OCI-LY7 (cell line): ENCODE data around the gene PWWP2B.

Experiments used
- EZH2phosphoT487 ChIP-seq: fragments of 200-600 bp; sonication (generic); IDR thresholded peaks from 2 replicates; pipeline ENCODE4 v1.6.1; 2018; ENCODE audit warnings: low read depth, borderline replicate concordance, mild to moderate bottlenecking, mixed run types, antibody characterized with exemption, low read length, moderate library complexity, mixed read lengths
- TF ChIP-seq, protein P1 (sequence below): fragments of 200-600 bp; sonication (generic); conservative IDR thresholded peaks from 2 replicates; pipeline ENCODE4 v1.5.1; 2014; ENCODE audit warnings: mild to moderate bottlenecking, antibody characterized with exemption, low read length, moderate library complexity, mixed read lengths

DNA sequence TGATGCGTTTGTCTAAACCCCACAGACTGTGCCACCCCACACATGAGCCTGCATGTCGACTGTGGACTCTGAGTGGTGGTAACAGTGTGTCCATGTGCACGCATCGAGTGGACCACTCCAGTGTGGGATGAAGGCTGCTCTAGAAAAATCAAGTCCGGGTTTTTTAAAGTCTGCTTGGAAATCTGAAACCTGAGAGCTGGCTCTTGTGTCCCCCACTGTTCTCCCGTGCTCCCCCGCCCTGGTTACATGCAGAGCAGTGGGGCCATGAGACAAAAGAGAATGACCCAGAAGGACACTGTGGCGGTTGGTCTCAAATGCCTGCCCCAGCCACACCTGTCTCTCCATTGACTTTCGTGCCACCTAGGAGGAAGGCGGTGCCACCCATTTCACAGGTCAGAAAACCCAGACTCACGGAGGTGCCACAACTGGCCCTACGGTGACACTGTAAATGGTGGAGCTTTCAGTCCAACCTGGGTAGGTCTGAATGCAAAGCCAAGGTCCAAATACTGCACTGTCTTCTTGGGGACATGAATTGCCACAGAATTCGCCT is 27.3 kb upstream of the PWWP2B start:
- TF ChIP-seq, protein P1, sequence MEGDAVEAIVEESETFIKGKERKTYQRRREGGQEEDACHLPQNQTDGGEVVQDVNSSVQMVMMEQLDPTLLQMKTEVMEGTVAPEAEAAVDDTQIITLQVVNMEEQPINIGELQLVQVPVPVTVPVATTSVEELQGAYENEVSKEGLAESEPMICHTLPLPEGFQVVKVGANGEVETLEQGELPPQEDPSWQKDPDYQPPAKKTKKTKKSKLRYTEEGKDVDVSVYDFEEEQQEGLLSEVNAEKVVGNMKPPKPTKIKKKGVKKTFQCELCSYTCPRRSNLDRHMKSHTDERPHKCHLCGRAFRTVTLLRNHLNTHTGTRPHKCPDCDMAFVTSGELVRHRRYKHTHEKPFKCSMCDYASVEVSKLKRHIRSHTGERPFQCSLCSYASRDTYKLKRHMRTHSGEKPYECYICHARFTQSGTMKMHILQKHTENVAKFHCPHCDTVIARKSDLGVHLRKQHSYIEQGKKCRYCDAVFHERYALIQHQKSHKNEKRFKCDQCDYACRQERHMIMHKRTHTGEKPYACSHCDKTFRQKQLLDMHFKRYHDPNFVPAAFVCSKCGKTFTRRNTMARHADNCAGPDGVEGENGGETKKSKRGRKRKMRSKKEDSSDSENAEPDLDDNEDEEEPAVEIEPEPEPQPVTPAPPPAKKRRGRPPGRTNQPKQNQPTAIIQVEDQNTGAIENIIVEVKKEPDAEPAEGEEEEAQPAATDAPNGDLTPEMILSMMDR = no peak
- no peak for TF ChIP-seq EZH2phosphoT487
